Measurements from ENCODE around the gene FTSJ1. TPM values are rescaled to one million over a fixed set of nuclear protein-coding genes. Genes with fewer than 3 reads are reported as not detected.

Gene FTSJ1
- total and polyA plus RNA-seq, 2 of the 4 experiments (the other 2 are of a cell fraction) = 50.8 to 59.9 TPM

DNA sequence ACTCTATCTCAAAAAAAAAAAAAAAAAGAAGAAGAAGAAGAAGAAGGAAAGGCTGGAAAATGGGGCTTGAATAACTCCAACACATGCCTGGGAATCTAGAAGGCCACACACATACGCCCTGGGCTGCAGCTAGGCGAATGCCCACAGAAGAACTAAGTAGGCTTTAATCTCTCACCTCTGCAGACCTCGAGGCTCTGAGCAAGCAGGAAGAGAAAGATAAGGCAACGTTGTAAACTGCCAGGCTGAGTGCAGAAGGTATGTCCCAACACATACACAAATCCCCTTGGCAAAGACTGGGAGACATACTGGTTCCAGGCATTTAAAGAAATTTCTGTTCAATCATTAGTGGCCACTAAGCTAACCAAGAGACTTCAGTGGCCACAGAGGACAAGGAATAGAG lies 24.3 kb upstream of the FTSJ1 start:
- H3K4me3 ChIP-seq (ENCODE audit: insufficient read depth, low read depth, low read length) = no peak overlapping the region
- H3K9me1 ChIP-seq (ENCODE audit: insufficient read depth, low read length) = no peaks in the 10 kb centered on the region
- no peaks in the 10 kb centered on the region for H4K20me1 ChIP-seq (ENCODE audit: insufficient read depth, low read length)
- ChIA-PET CTCF (no interaction called here), POLR2A (ENCODE audit: unreplicated experiment) (no interaction called here)
- no peak overlapping the region for H2BK5ac ChIP-seq (ENCODE audit: low read depth, low read length, poor library complexity, severe bottlenecking)
- H3K9ac ChIP-seq (ENCODE audit: low read depth, low read length) = no peak overlapping the region
- H3K14ac ChIP-seq (replicated peaks; ENCODE audit: low read depth, low read length) = no peak overlapping the region
- no peak overlapping the region for H4K91ac ChIP-seq (ENCODE audit: insufficient read depth, low read depth, low read length)
- no peak overlapping the region for H2BK20ac ChIP-seq (ENCODE audit: low read depth, low read length)
- no peak for ATAC-seq (ENCODE audit: low read depth)
- H3K9me3 ChIP-seq (ENCODE audit: control insufficient read depth, insufficient read depth, low read length) = no peaks in the 10 kb centered on the region
- WGBS, 2 experiments (ENCODE audit: extremely low coverage in 2 of 2, insufficient read length in 1 of 2) = 0% methylated on average over 1 of the region's 4 CpGs; no CpG with 5 or more reads in 1 of the 2 experiments
- dilution Hi-C loops (cut with HindIII; ENCODE audit: low sequenced_read_pairs, unreplicated experiment) (no loop called here), intact Hi-C loops (cut with micrococcal nuclease) (no loop called here), in situ Hi-C loops (cut with MboI; ENCODE audit: low sequenced_read_pairs) (no loop called here)
- no peak overlapping the region for H2AFZ ChIP-seq (replicated peaks; ENCODE audit: low read length, poor library complexity)
- no peak overlapping the region for H2AK9ac ChIP-seq (replicated peaks; ENCODE audit: low read depth, low read length, poor library complexity)
- no peak overlapping the region for H2BK15ac ChIP-seq (ENCODE audit: low read depth, low read length)
- DNase-seq = no peak
- no peak overlapping the region for H3K23ac ChIP-seq (ENCODE audit: low read depth, low read length)
- no peak overlapping the region for H2BK120ac ChIP-seq (ENCODE audit: low read depth, low read length)
- H3K18ac ChIP-seq (ENCODE audit: low read depth, low read length) = no peak overlapping the region
- peaks cover 4% of the 10 kb centered on the region for H3K27me3 ChIP-seq (ENCODE audit: control insufficient read depth, insufficient read depth, low read length)
- H3K4me2 ChIP-seq (ENCODE audit: low read depth, low read length) = no peak overlapping the region
- no peak overlapping the region for H2AK5ac ChIP-seq (ENCODE audit: low read depth, low read length)
- H3K4ac ChIP-seq (ENCODE audit: low read depth, low read length) = no peak overlapping the region
- no peaks in the 10 kb centered on the region for H3K4me1 ChIP-seq (ENCODE audit: control insufficient read depth, insufficient read depth, low read length)
- no peak overlapping the region for H4K8ac ChIP-seq (ENCODE audit: low read depth in 2 of 2, low read length in 2 of 2)
- H3K56ac ChIP-seq (ENCODE audit: extremely low read depth, insufficient read depth, low read length) = no peak overlapping the region
- H3K79me1 ChIP-seq (ENCODE audit: low read depth in 1 of 2, low read length in 2 of 2) = no peaks in the 10 kb centered on the region
- no TSS peak for BruUV-seq (replicated peaks)
- no peaks in the 10 kb centered on the region for H3K36me3 ChIP-seq (ENCODE audit: control insufficient read depth, insufficient read depth, low read length)
- H3K27ac ChIP-seq (ENCODE audit: insufficient read depth, low read length) = no peak overlapping the region
- no peak overlapping the region for H4K5ac ChIP-seq (ENCODE audit: low read depth, low read length)
- TF ChIP-seq MAZ (IDR thresholded peaks at IDR 0.05; ENCODE audit: borderline replicate concordance, low read depth, low read length) = no peak
- no peak for TF ChIP-seq SMC3 (IDR thresholded peaks at IDR 0.05; ENCODE audit: low read depth, low read length)
